Stimulated activated CD4-positive, alpha-beta T cell treated with anti-CD3 and anti-CD28 coated beads, Interleukin-1b, Interleukin-23, amount 100 ng/mL, for 4 hours (primary cell): ENCODE measurements around the gene ITGB1.
"Not testable (repeated sequence)": the region's sequence is repeated elsewhere in the genome, so short reads cannot be mapped to it uniquely, and the experiment has no call there.

Experiments used
- DNase-seq, 2 donors: peaks; one replicate each; pipeline ENCODE4 v3.0.0-alpha.2; 2020; ENCODE audit warnings: low read depth in 2 of 2

The ITGB1 gene

GRCh38 chr10:32938554-32939061 is 19.4 kb downstream of the ITGB1 start:
- DNase-seq, result no peak

DNA sequence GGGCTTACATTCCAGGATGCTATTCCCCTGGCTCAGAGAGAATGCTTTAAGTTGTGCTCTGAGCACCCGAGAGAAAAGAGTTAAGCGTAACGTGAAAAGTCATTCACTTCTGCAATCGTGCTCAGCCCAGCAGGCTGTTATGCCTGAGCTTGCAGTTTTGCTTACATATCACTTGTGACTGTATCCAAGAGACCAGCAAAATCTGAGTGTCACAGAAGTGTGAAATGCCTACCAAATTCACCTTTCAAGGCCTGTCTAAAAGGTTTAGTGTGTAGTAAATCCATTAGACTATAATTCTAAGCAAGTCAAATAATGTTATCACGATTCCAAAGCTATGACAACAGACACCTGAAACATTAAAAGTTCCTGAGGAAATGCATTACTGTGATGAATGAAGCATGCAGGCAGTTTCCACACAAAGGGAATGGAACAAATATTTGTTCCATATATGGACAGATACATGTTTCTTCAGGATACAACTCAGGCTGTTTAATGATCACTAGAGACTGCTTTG is 20.1 kb downstream of the ITGB1 start:
- no peak for DNase-seq

GRCh38 chr10:32932225-32932729 is 25.8 kb downstream of the ITGB1 start:
- no peak for DNase-seq

- no peak for DNase-seq
Measured at GRCh38 chr10:32931593-32931992, 26.4 kb downstream of the ITGB1 start.

GRCh38 chr10:32930036-32930435 is 28.0 kb downstream of the ITGB1 start:
- DNase-seq, result no peak

DNA sequence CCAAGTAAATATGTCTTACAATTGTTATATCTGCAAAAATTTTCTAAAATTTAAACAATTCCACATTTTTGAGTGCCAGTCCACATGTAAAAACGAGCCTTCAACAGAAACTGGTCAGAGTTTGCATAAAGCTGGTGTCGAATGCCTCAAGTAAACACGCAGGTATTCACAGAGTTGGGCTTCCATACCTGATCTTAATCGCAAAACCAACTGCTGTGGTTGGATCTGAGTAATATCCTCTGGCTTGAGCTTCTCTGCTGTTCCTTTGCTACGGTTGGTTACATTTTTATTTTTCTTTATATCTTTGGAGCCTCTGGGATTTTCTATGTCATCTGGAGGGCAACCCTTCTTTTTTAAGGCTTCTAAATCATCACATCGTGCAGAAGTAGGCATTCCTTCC is 28.4 kb downstream of the ITGB1 start:
- DNase-seq, result no peak

DNA sequence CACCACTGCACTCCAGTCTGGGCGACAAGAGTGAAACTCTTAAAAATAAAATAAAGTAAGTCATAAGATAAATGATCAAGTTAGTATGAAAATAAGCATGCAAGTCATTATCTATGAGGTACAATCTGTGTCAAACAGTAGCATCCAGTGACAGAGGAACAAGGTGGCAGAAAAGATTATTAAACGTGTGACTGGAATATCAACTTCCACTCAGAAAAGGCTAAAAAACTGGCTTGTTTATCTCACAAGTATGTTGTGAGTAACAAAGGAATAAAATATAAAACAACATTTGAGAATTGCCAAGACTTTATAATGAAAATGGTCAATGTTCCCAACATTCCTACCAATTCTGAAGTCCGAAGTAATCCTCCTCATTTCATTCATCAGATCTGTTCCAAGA is 30.3 kb downstream of the ITGB1 start:
- DNase-seq, result no peak

DNA sequence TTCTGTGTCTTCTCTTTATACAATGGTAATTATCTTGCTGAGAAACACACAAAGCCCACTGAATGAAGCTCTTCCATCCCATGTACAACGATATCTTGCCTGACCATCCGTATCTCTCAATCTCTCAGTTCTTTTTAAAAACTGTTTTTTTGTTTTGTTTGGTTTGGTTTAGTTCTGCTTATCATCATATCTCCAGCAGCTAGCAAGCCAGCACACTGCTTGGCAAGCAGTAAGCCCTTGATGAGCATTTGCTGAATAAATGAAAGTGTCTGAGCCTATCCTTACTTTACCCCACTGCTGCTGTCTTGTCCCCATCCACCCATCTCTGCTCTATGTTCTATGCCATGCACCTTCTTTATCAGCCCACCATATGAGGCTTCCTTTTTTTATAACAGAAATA is 34.2 kb downstream of the ITGB1 start:
- no peak for DNase-seq

DNA sequence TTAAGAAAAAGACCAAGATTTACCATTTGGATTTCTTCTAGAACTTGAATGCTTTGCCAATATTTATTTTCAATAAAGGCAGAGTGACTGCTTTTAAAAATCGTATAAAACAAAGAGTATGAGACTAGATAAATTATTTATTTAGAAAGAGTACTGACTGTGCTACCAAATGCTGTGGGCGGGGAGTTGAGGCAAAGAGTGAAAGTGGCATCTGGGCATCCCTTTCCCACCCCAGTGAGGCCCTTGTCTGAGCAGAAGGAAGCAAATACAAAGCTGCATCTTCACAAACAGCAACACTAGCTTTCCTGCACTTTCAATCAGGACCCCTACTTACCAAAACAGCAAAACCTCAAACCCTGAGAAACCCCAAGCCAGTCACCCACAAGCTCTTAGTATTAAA is 34.9 kb downstream of the ITGB1 start:
- no peak for DNase-seq

DNA sequence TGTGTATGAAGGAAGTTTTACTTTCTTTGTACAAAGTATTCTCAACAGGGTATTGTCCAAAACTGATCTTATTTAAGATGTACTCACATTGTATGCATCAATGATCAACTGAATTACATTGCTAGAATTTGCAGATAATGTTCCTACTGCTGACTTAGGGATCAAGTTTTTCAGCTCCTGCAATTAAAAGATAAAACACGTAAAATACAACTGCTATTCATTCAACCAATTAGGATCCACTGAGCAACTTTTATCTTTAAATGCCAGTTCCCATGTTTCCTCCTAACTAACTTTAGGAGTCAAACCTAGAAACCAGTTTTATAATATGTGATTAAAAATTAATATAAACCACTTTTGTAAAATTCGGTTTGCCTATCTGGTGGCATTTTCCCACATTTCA is 35.9 kb downstream of the ITGB1 start:
- no peak for DNase-seq

- not testable (repeated sequence) for DNase-seq
Measured at GRCh38 chr10:32917817-32918216, 40.2 kb downstream of the ITGB1 start.

GRCh38 chr10:32911285-32912016 is 46.6 kb downstream of the ITGB1 start:
- DNase-seq, result no peak

- DNase-seq, result not testable (repeated sequence)
Measured at GRCh38 chr10:32909970-32910369, 48.1 kb downstream of the ITGB1 start.

DNA sequence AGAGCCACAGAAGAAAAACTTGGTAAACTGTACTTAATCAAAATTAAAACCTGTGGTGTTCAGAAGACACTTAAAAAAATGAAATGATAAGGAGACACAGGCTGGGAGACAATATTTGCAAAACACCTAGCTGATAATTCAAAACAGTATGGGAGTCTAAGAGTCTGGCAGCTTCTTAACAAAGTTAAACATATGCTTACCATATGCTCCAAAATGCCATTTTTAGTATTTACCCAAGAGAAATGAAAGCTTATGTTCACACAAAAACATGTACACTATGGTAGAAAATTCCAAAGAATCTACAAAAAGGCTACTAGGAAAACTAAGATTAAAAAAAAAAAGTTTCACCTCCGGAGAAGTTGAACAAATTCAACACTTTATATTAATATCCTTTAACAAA is 48.6 kb downstream of the ITGB1 start:
- DNase-seq, result no peak

- DNase-seq, result no peak
Measured at GRCh38 chr10:32906595-32906994, 51.4 kb downstream of the ITGB1 start.

- DNase-seq, result no peak
Measured at GRCh38 chr10:32905466-32905865, 52.6 kb downstream of the ITGB1 start.

- DNase-seq, result no peak
Measured at GRCh38 chr10:32901815-32902214, 56.2 kb downstream of the ITGB1 start.

- not testable (repeated sequence) for DNase-seq
Measured at GRCh38 chr10:32895200-32895968, 62.6 kb downstream of the ITGB1 start.

GRCh38 chr10:32893916-32894664 is 63.9 kb downstream of the ITGB1 start:
- DNase-seq, result no peak

- DNase-seq, result no peak
Measured at GRCh38 chr10:32893434-32893833, 64.6 kb downstream of the ITGB1 start.

DNA sequence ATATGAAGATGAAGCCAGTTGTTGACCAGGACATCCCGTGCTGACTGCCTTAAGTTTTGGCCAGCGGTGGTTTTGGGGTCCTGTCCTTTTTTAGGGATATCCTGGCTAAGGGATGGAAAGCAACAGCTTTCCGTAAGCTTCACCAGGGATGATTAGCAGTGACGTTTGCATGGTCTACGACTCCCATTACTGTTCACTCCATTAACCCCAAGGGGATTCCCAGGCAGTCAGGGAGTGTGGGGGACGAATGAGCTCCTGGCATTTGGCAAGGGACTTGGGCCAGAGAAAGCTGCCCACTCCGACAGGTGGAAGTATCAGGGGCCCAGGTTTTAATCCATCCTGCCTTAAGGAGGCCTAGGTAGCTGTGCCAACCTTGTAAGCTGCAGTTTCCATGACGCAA is 66.8 kb downstream of the ITGB1 start:
- no peak for DNase-seq

- no peak for DNase-seq
Measured at GRCh38 chr10:32890444-32890843, 67.6 kb downstream of the ITGB1 start.
